Hepatocyte (in vitro differentiated cells): ENCODE results near the gene MARVELD2. TPM values are rescaled to one million over a fixed set of nuclear protein-coding genes. Genes with fewer than 3 reads are reported as not detected.
"Not testable (repeated sequence)": the region's sequence is repeated elsewhere in the genome, so short reads cannot be mapped to it uniquely, and the experiment has no call there.

Experiments
- DNase-seq: peaks from one replicate; pipeline ENCODE4 v3.0.0-alpha.2; 2016; ENCODE audit warnings: low spot score
- H2AFZ ChIP-seq: fragments of 200-600 bp; sonication (generic); 2 replicates; pipeline ENCODE4 v1.6.0; 2016; ENCODE audit warnings: antibody characterized with exemption, mild to moderate bottlenecking
- H3K27ac ChIP-seq: fragments of 200-600 bp; sonication (generic); 2 replicates; pipeline ENCODE4 v1.5.1; 2016; ENCODE audit warnings: mild to moderate bottlenecking
- H3K27me3 ChIP-seq: fragments of 200-600 bp; sonication (generic); 2 replicates; pipeline ENCODE4 v1.6.1; 2016
- H3K36me3 ChIP-seq: fragments of 200-600 bp; sonication (generic); replicated peaks from 2 replicates; pipeline ENCODE4 v1.5.1; 2016; ENCODE audit warnings: low read depth; ENCODE audit not compliant: insufficient read depth
- H3K4me1 ChIP-seq: fragments of 200-600 bp; sonication (generic); 2 replicates; pipeline ENCODE4 v1.5.1; 2016; ENCODE audit warnings: mild to moderate bottlenecking, moderate library complexity; ENCODE audit not compliant: insufficient read depth
- H3K4me2 ChIP-seq: fragments of 200-600 bp; sonication (generic); 2 replicates; pipeline ENCODE4 v1.6.0; 2016
- H3K4me3 ChIP-seq: fragments of 200-600 bp; sonication (generic); 2 replicates; pipeline ENCODE4 v1.5.1; 2016; ENCODE audit warnings: mild to moderate bottlenecking
- H3K79me2 ChIP-seq: fragments of 200-600 bp; sonication (generic); 2 replicates; pipeline ENCODE4 v1.6.0; 2017; ENCODE audit warnings: mild to moderate bottlenecking
- H3K9me2 ChIP-seq: fragments of 200-600 bp; sonication (generic); replicated peaks from 2 replicates; pipeline ENCODE4 v1.6.0; 2017; ENCODE audit warnings: mild to moderate bottlenecking; ENCODE audit not compliant: insufficient read depth
- H3K9me3 ChIP-seq: fragments of 200-600 bp; sonication (generic); 2 replicates; pipeline ENCODE4 v1.5.1; 2016; ENCODE audit warnings: low read depth, mild to moderate bottlenecking
- H4K20me1 ChIP-seq: fragments of 200-600 bp; sonication (generic); 2 replicates; pipeline ENCODE4 v1.6.0; 2016; ENCODE audit warnings: mild to moderate bottlenecking; ENCODE audit not compliant: insufficient read depth, poor library complexity, severe bottlenecking
- CTCF ChIP-seq: fragments of 200-600 bp; sonication (generic); IDR thresholded peaks from 2 replicates; pipeline ENCODE4 v1.5.1; 2016; ENCODE audit warnings: antibody characterized with exemption, mild to moderate bottlenecking; ENCODE audit not compliant: poor library complexity
- EZH2 ChIP-seq: fragments of 200-600 bp; sonication (generic); IDR thresholded peaks from 2 replicates; pipeline ENCODE4 v1.6.1; 2016; ENCODE audit warnings: antibody characterized with exemption, mild to moderate bottlenecking, borderline replicate concordance
- EZH2phosphoT487 ChIP-seq: fragments of 200-600 bp; sonication (generic); IDR thresholded peaks from one replicate; pipeline ENCODE4 v1.6.1; 2018; ENCODE audit warnings: antibody characterized with exemption, mild to moderate bottlenecking, low read depth, moderate library complexity; ENCODE audit not compliant: unreplicated experiment, severe bottlenecking
- WGBS: methylation state at CpG from one replicate; pipeline ENCODE4 v1.1.6; 2016; ENCODE audit warnings: low lambda C conversion rate; ENCODE audit errors: missing lambda C conversion rate; 5-methylcytosine and 5-hydroxymethylcytosine counted together
- polyA plus RNA-seq: library from polyadenylated mRNA; unstranded; fragments of >200 nt; fragmentation: Nextera tagmentation; extraction: Ambion mirVana; gene quantifications from 2 replicates; pipeline ENCODE4 v1.2.1, GENCODE V29; 2016
- total RNA-seq: library from RNA; depleted of rRNA; stranded (reverse); fragments of >200 nt; gene quantifications from 2 replicates; pipeline ENCODE4 v1.2.3, GENCODE V29; 2014

Gene MARVELD2
- total and polyA plus RNA-seq, 2 experiments from 2014 or later = 26.4 to 43.5 TPM

GRCh38 chr5:69369340-69370121 is 45.4 kb upstream of the MARVELD2 start, which contains the start of the genes AK6, RAD17 and TAF9:
Gene AK6 (minus strand): TSS chr5:69369520. CDS start chr5:69369490, 30 bp downstream.
Gene RAD17 (plus strand): TSS chr5:69369818. CDS start chr5:69372209, 2,391 bp downstream.
Gene TAF9 (minus strand): TSS chr5:69369520. CDS start chr5:69365737, 3,783 bp downstream.
- Histone ChIP-seq H3K27me3 (no peaks in the 10 kb centered on the region), H3K4me1 (peaks cover 15% of the 10 kb centered on the region), H3K9me3 (no peaks in the 10 kb centered on the region), H3K79me2 (peaks cover 78% of the 10 kb centered on the region), H2AFZ (peak within 1 kb of the TSS; percentile 71), H3K36me3 (no peaks in the 10 kb centered on the region), H3K4me2 (peak within 1 kb of the TSS; percentile 84), H3K4me3 (peak within 1 kb of the TSS; percentile 81), H3K9me2 (no peaks in the 10 kb centered on the region), H4K20me1 (peaks cover 6% of the 10 kb centered on the region), H3K27ac (peak within 1 kb of the TSS; percentile 99)
- DNase-seq = peak; percentile 95
- no peak for TF ChIP-seq EZH2phosphoT487
- TF ChIP-seq EZH2 = no peak
- TF ChIP-seq CTCF = no peak
- 1% methylated on average over 65 of the region's 66 CpGs for WGBS

GRCh38 chr5:69370335-69370734 is 44.6 kb upstream of the MARVELD2 start:
- Histone ChIP-seq H3K4me1 (peaks cover 15% of the 10 kb centered on the region), H3K27ac (peak overlapping the region; percentile 99), H3K4me3 (peak overlapping the region; percentile 81), H2AFZ (peak overlapping the region; percentile 71), H3K4me2 (peak overlapping the region; percentile 84), H3K79me2 (peaks cover 70% of the 10 kb centered on the region)
- not testable (repeated sequence) for H3K9me3 ChIP-seq, H3K27me3 ChIP-seq, DNase-seq, H4K20me1 ChIP-seq, H3K36me3 ChIP-seq, H3K9me2 ChIP-seq
- 5% methylated on average over 16 of the region's 16 CpGs for WGBS

- Histone ChIP-seq H3K4me3 (no peak overlapping the region), H3K27ac (no peak overlapping the region), H3K79me2 (peaks cover 49% of the 10 kb centered on the region), H3K36me3 (no peaks in the 10 kb centered on the region), H2AFZ (no peak overlapping the region), H4K20me1 (no peaks in the 10 kb centered on the region), H3K4me1 (peaks cover 15% of the 10 kb centered on the region), H3K4me2 (peak overlapping the region; percentile 84), H3K9me3 (no peaks in the 10 kb centered on the region), H3K27me3 (no peaks in the 10 kb centered on the region), H3K9me2 (no peaks in the 10 kb centered on the region)
- 98% methylated on average over 5 of the region's 5 CpGs for WGBS
- no peak for DNase-seq
- TF ChIP-seq CTCF = no peak
Measured at GRCh38 chr5:69372394-69372793, 42.5 kb upstream of the MARVELD2 start.

- Histone ChIP-seq H3K27me3 (no peaks in the 10 kb centered on the region), H2AFZ (no peak overlapping the region), H3K27ac (no peak overlapping the region), H3K4me2 (no peak overlapping the region), H4K20me1 (no peaks in the 10 kb centered on the region), H3K9me2 (no peaks in the 10 kb centered on the region), H3K4me3 (no peak overlapping the region), H3K4me1 (peaks cover 9% of the 10 kb centered on the region), H3K9me3 (no peaks in the 10 kb centered on the region), H3K36me3 (no peaks in the 10 kb centered on the region), H3K79me2 (peaks cover 32% of the 10 kb centered on the region)
- TF ChIP-seq CTCF = no peak
- no peak for TF ChIP-seq EZH2
- no peak for TF ChIP-seq EZH2phosphoT487
- WGBS = 96% methylated on average over 4 of the region's 4 CpGs
- DNase-seq = no peak
Measured at GRCh38 chr5:69374911-69375446, 39.9 kb upstream of the MARVELD2 start.
